Measurements from ENCODE around the gene EIF4E2. TPM values are rescaled to one million over a fixed set of nuclear protein-coding genes. Genes with fewer than 3 reads are reported as not detected.

EIF4E2 gene
- total and polyA plus RNA-seq, 3 donors from 2014 or later: 56.3 to 93.5 (median 67.5) TPM

GRCh38 chr2:232506709-232507108 is 43.8 kb upstream of the EIF4E2 start:
- TF ChIP-seq CTCF (IDR thresholded peaks at IDR 0.05) (no peak), POLR2A (IDR thresholded peaks at IDR 0.05) (no peak)
- intact Hi-C loops (cut with DNase I; ENCODE audit: low total_unique reads): no loop called here

GRCh38 chr2:232508251-232508650 is 42.2 kb upstream of the EIF4E2 start:
- Histone ChIP-seq H3K9me3 (no peaks in the 10 kb centered on the region), H3K27me3 (no peaks in the 10 kb centered on the region), H3K4me1 (peaks cover 4% of the 10 kb centered on the region), H3K27ac (no peak overlapping the region), H3K4me3 (no peak overlapping the region), H3K36me3 (ENCODE audit: low read depth, missing control alignments) (no peaks in the 10 kb centered on the region)
- TF ChIP-seq CTCF (IDR thresholded peaks at IDR 0.05): no peak
- no peak for TF ChIP-seq POLR2A (IDR thresholded peaks at IDR 0.05)
- no peak for DNase-seq
- intact Hi-C loops (cut with DNase I; ENCODE audit: low total_unique reads): no loop called here
- WGBS, 2 donors: 91 to 95% methylated on average over 6 to 7 of the region's 7 CpGs

More at GRCh38 chr2:232506709-232507108, 43.8 kb upstream of the EIF4E2 start:
- Histone ChIP-seq H3K4me3 (no peak overlapping the region), H3K27ac (no peak overlapping the region), H3K27me3 (no peaks in the 10 kb centered on the region), H3K9me3 (no peaks in the 10 kb centered on the region), H3K4me1 (peaks cover 16% of the 10 kb centered on the region), H3K36me3 (ENCODE audit: low read depth, missing control alignments) (no peaks in the 10 kb centered on the region)
- 67 to 83% methylated on average over 3 to 4 of the region's 4 CpGs for WGBS, 2 donors
- DNase-seq: no peak

GRCh38 chr2:232511336-232511890 is 39.1 kb upstream of the EIF4E2 start:
- TF ChIP-seq CTCF (IDR thresholded peaks at IDR 0.05) (no peak), POLR2A (IDR thresholded peaks at IDR 0.05) (no peak)
- WGBS, 2 donors: 63 to 82% methylated on average over 5 to 11 of the region's 11 CpGs
- peak; percentile 47 for DNase-seq

GRCh38 chr2:232512602-232513001 is 37.9 kb upstream of the EIF4E2 start:
- WGBS, 2 donors: 88 to 90% methylated on average over 7 to 10 of the region's 10 CpGs
- H3K27me3 ChIP-seq: no peaks in the 10 kb centered on the region
- intact Hi-C loops (cut with DNase I; ENCODE audit: low total_unique reads): loop anchor here (10.0 kb wide), 1 partner anchor 608 kb away; no protein-coding TSS in a partner anchor

More at GRCh38 chr2:232511336-232511890, 39.1 kb upstream of the EIF4E2 start:
- no peaks in the 10 kb centered on the region for H3K27me3 ChIP-seq
- H3K4me3 ChIP-seq: no peak overlapping the region
- no peaks in the 10 kb centered on the region for H3K4me1 ChIP-seq
- intact Hi-C loops (cut with DNase I; ENCODE audit: low total_unique reads): loop anchor here (10.0 kb wide), 1 partner anchor 607 kb away; no protein-coding TSS in a partner anchor
- H3K27ac ChIP-seq: no peak overlapping the region
- no peaks in the 10 kb centered on the region for H3K36me3 ChIP-seq (ENCODE audit: low read depth, missing control alignments)
- H3K9me3 ChIP-seq: no peaks in the 10 kb centered on the region

More at GRCh38 chr2:232512602-232513001, 37.9 kb upstream of the EIF4E2 start:
- no peak for TF ChIP-seq CTCF (IDR thresholded peaks at IDR 0.05)
- no peak for TF ChIP-seq POLR2A (IDR thresholded peaks at IDR 0.05)
- Histone ChIP-seq H3K4me3 (no peak overlapping the region), H3K27ac (no peak overlapping the region), H3K9me3 (no peaks in the 10 kb centered on the region), H3K36me3 (ENCODE audit: low read depth, missing control alignments) (no peaks in the 10 kb centered on the region), H3K4me1 (no peaks in the 10 kb centered on the region)
- DNase-seq: no peak
